ENCODE data around the gene GPRC5A.

GPRC5A gene

GRCh38 chr12:12960639-12961209 lies 69.4 kb downstream of the GPRC5A start:
- WGBS, 2 experiments (ENCODE audit: insufficient coverage in 2 of 2): 89 to 93% methylated on average over 2 of the region's 5 CpGs
- no peak overlapping the region for H3K4me3 ChIP-seq (ENCODE audit: extremely low read depth, insufficient read depth, low read length, poor library complexity, severe bottlenecking)

GRCh38 chr12:12964255-12964654 lies 72.9 kb downstream of the GPRC5A start:
- Histone ChIP-seq H3K4me1 (ENCODE audit: control insufficient read depth, insufficient read depth, low read length, poor library complexity, severe bottlenecking) (no peaks in the 10 kb centered on the region), H3K9me3 (ENCODE audit: control insufficient read depth, low read length) (no peaks in the 10 kb centered on the region), H3K27ac (ENCODE audit: low read depth, low read length, severe bottlenecking) (no peak overlapping the region), H3K4me3 (ENCODE audit: extremely low read depth, insufficient read depth, low read length, poor library complexity, severe bottlenecking) (no peak overlapping the region), H3K36me3 (ENCODE audit: control insufficient read depth, insufficient read depth, low read length) (peaks cover 14% of the 10 kb centered on the region)
- WGBS, 2 experiments (ENCODE audit: insufficient coverage in 2 of 2): 93% methylated on average over 4 of the region's 4 CpGs

More at GRCh38 chr12:12960639-12961209, 69.4 kb downstream of the GPRC5A start:
- Histone ChIP-seq H3K36me3 (ENCODE audit: control insufficient read depth, insufficient read depth, low read length) (peaks cover 8% of the 10 kb centered on the region), H3K9me3 (ENCODE audit: control insufficient read depth, low read length) (no peaks in the 10 kb centered on the region), H3K27ac (ENCODE audit: low read depth, low read length, severe bottlenecking) (no peak overlapping the region), H3K4me1 (ENCODE audit: control insufficient read depth, insufficient read depth, low read length, poor library complexity, severe bottlenecking) (no peaks in the 10 kb centered on the region)

GRCh38 chr12:12965836-12966235 lies 74.5 kb downstream of the GPRC5A start:
- peaks cover 20% of the 10 kb centered on the region for H3K36me3 ChIP-seq (ENCODE audit: control insufficient read depth, insufficient read depth, low read length)
- H3K27ac ChIP-seq (ENCODE audit: low read depth, low read length, severe bottlenecking): no peak overlapping the region
- no peak overlapping the region for H3K4me3 ChIP-seq (ENCODE audit: extremely low read depth, insufficient read depth, low read length, poor library complexity, severe bottlenecking)
- 87 to 91% methylated on average over 3 to 4 of the region's 4 CpGs for WGBS, 2 experiments (ENCODE audit: insufficient coverage in 2 of 2)
- no peaks in the 10 kb centered on the region for H3K4me1 ChIP-seq (ENCODE audit: control insufficient read depth, insufficient read depth, low read length, poor library complexity, severe bottlenecking)
- no peaks in the 10 kb centered on the region for H3K9me3 ChIP-seq (ENCODE audit: control insufficient read depth, low read length)
